ENCODE data around the gene KCNT1.

GRCh38 chr9:135741276-135742219 is 39.6 kb downstream of the KCNT1 start:
- TF ChIP-seq, protein P1, sequence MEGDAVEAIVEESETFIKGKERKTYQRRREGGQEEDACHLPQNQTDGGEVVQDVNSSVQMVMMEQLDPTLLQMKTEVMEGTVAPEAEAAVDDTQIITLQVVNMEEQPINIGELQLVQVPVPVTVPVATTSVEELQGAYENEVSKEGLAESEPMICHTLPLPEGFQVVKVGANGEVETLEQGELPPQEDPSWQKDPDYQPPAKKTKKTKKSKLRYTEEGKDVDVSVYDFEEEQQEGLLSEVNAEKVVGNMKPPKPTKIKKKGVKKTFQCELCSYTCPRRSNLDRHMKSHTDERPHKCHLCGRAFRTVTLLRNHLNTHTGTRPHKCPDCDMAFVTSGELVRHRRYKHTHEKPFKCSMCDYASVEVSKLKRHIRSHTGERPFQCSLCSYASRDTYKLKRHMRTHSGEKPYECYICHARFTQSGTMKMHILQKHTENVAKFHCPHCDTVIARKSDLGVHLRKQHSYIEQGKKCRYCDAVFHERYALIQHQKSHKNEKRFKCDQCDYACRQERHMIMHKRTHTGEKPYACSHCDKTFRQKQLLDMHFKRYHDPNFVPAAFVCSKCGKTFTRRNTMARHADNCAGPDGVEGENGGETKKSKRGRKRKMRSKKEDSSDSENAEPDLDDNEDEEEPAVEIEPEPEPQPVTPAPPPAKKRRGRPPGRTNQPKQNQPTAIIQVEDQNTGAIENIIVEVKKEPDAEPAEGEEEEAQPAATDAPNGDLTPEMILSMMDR (IDR thresholded peaks at IDR 0.05) = no peak
- TF ChIP-seq POLR2A (IDR thresholded peaks at IDR 0.05) = no peak
